Small intestine (tissue), 7 donors: ENCODE measurements around the gene EEPD1. TPM values are rescaled to one million over a fixed set of nuclear protein-coding genes. Genes with fewer than 3 reads are reported as not detected.

Experiments used
- DNase-seq, 2 donors: peaks; one replicate each; pipeline versions ENCODE4 v3.0.0 to v3.0.0-alpha.2; 2013
- FAIRE-seq: peaks from 2 replicates; lab custom pipeline; 2012; peaks lifted over from hg19 to GRCh38; lab: Jason Lieb, UNC
- H3K27ac ChIP-seq, 3 donors: one replicate each; pipeline ENCODE4 v1.5.1; 2013; ENCODE audit warnings: low read length in 2 of 3, mild to moderate bottlenecking in 2 of 3, control low read depth in 1 of 3, inconsistent platforms in 1 of 3, low read depth in 1 of 3, moderate library complexity in 1 of 3
- H3K27me3 ChIP-seq, 3 donors: one replicate each; pipeline ENCODE4 v1.6.1; 2013; ENCODE audit warnings: low read length in 3 of 3, inconsistent platforms in 1 of 3; ENCODE audit not compliant: control insufficient read depth in 3 of 3, insufficient read depth in 3 of 3
- H3K36me3 ChIP-seq, 3 donors: one replicate each; pipeline ENCODE4 v1.6.1; 2013; ENCODE audit warnings: low read length in 3 of 3, inconsistent platforms in 1 of 3, low read depth in 1 of 3, mild to moderate bottlenecking in 1 of 3, moderate library complexity in 1 of 3; ENCODE audit not compliant: control insufficient read depth in 3 of 3, insufficient read depth in 2 of 3
- H3K4me1 ChIP-seq, 3 donors: one replicate each; pipeline ENCODE4 v1.6.1; 2013; ENCODE audit warnings: low read length in 2 of 3, inconsistent platforms in 1 of 3, low read depth in 1 of 3, mild to moderate bottlenecking in 1 of 3, moderate library complexity in 1 of 3; ENCODE audit not compliant: control insufficient read depth in 3 of 3, insufficient read depth in 2 of 3
- H3K4me3 ChIP-seq, 3 donors: one replicate each; pipeline ENCODE4 v1.5.1; 2013; ENCODE audit warnings: low read length in 3 of 3, control low read depth in 1 of 3, inconsistent platforms in 1 of 3, low read depth in 1 of 3, mild to moderate bottlenecking in 1 of 3, moderate library complexity in 1 of 3
- H3K9me3 ChIP-seq, 2 donors: one replicate each; pipeline ENCODE4 v1.6.1; 2013; ENCODE audit warnings: low read depth in 1 of 2, low read length in 1 of 2; ENCODE audit not compliant: control insufficient read depth in 2 of 2, insufficient read depth in 1 of 2
- WGBS, 3 donors: extraction: QIAGEN DNeasy Blood & Tissue Kit; methylation state at CpG; one replicate each; pipeline ENCODE4 v1.1.7; 2013; 5-methylcytosine and 5-hydroxymethylcytosine counted together
- polyA plus RNA-seq, 4 donors: library from polyadenylated mRNA; stranded (reverse) in 3 of 4; unstranded in 1 of 4; fragments of 200-250 nt in 3 of 4; fragments of 120-200 nt in 1 of 4; gene quantifications; one replicate each; pipeline versions ENCODE4 v1.2.1 to v1.2.3, GENCODE V29; 2013
- donor health status: healthy with polysubstance abuse.
- donor health status: control.
- donor health status: control.
- donor health status: Bipolar disorder and iron deficiency.
- donor health status: healthy.

Gene EEPD1
- polyA plus RNA-seq, 4 donors = 6.9 to 175 (median 86.3) TPM

DNA sequence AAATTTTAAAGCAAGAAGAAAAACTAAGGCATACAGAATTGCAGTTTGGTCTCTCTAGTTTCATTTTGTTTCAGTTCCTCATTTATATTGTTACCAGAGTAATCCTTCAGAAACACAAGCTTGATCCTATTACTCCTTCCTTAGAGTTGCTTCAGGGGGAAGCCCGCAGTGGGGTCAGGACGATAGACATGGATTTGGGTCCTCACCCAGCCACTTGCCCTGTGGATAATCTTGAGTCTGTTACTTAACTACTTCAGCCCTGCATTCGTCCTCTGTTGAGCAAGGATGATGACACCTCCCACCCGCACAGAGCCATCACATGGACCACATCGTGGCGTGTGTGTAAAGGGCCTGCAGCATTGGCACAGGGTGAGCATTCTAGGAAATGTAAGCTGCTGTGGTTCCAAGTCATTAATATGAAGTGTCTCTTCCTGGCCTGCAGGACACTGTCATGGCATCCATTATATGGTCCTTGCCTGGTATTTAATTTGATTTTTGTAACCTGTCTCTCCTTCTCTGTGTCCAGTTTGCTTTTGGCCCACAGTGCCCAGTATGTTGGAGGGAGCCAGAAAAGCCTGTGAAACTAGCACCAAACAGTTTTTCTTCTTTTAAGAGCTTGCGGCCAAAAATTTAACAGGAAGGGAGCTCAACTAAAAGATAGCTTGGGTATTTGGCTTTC lies 111.2 kb downstream of the EEPD1 start:
- 66 to 90% (median 86%) methylated on average over 7 of the region's 7 CpGs for WGBS, 3 donors
- peaks cover 0 to 12% (median 10%) of the 10 kb centered on the region in 3 donors for H3K4me1 ChIP-seq
- H3K36me3 ChIP-seq = no peaks in the 10 kb centered on the region
- no peak overlapping the region for H3K4me3 ChIP-seq
- DNase-seq (no peak), FAIRE-seq (no peak)
- H3K27ac ChIP-seq = no peak overlapping the region
- H3K9me3 ChIP-seq = peaks cover 0 to 7% of the 10 kb centered on the region in 2 donors
- no peaks in the 10 kb centered on the region for H3K27me3 ChIP-seq

DNA sequence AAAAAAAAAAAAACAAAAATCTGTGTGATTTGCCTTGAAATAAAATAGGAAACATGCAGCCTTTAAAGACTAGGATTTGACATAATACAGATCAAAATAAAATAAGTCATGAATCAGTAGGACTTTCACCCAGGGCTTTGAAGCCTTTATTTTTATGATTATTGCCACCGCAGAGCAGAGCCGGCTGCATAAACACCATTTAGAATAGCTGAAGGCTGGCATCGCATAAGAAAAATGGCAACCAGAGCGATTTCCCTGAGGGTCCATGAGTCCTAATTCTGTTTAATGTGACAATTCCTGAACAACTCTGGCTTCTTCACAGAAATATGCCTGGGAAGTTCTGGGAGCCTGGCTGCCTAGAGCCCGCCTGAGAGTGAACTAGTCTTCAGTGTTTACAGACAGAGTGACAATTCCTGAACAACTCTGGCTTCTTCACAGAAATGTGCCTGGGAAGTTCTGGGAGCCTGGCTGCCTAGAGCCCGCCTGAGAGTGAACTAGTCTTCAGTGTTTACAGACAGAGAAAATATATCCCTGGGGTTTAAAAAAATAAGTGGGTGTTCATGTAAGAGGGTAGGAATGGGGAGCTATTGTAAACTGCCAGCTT lies 112.0 kb downstream of the EEPD1 start:
- peaks cover 0 to 12% (median 10%) of the 10 kb centered on the region in 3 donors for H3K4me1 ChIP-seq
- H3K27me3 ChIP-seq = no peaks in the 10 kb centered on the region
- H3K4me3 ChIP-seq = no peak overlapping the region
- 25 to 58% (median 50%) methylated on average over 6 of the region's 6 CpGs for WGBS, 3 donors
- H3K9me3 ChIP-seq = peaks cover 0 to 7% of the 10 kb centered on the region in 2 donors
- DNase-seq (peak; percentile 22 to 44), FAIRE-seq (no peak)
- no peaks in the 10 kb centered on the region for H3K36me3 ChIP-seq
- no peak overlapping the region for H3K27ac ChIP-seq

DNA sequence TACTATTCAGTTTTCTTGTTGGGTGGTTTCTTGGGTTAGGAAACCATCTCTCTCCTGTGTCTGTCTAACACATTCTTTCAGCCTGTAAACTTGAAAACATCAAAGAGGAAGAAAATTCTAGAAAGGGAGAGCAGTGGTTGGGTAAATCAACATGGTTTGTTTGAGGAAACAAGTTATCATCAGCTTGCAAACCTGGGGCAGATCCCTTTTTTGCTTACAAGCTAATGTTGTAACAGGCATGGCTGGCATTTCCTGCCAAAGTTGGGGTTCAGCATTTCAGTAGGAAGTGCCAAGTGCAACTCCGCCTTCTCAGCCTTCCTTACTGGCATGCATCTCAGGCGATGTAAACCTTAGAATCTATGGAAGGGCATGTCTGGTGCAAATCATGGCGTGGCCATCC lies 112.6 kb downstream of the EEPD1 start:
- WGBS, 3 donors = 50 to 68% (median 58%) methylated on average over 3 of the region's 3 CpGs
- Histone ChIP-seq H3K4me3 (no peak overlapping the region), H3K9me3 (peaks cover 0 to 7% of the 10 kb centered on the region in 2 donors), H3K36me3 (no peaks in the 10 kb centered on the region), H3K27ac (no peak overlapping the region), H3K4me1 (peaks cover 0 to 12% (median 10%) of the 10 kb centered on the region in 3 donors), H3K27me3 (no peaks in the 10 kb centered on the region)
- no peak for FAIRE-seq
- DNase-seq = no peak

DNA sequence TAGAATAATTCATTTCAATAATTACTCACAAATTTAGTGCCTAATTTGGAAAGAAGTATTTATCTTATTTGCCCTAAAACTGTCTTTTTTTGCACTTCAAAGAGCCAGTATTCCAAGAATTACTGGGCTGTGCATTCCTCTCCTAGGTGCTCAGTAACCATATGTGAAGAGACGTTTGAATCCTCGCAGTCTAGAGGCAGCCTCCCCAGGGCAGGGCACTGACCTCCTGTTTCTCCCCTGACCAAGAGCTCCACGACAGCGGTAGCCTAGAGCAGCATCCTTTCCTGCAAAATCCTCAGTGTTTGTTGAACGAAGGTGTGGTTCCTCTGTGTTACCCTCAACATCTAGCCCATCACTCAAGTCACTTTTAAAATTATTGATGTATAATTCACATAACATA lies 113.1 kb downstream of the EEPD1 start:
- DNase-seq (no peak), FAIRE-seq (no peak)
- Histone ChIP-seq H3K9me3 (peaks cover 0 to 7% of the 10 kb centered on the region in 2 donors), H3K27ac (no peak overlapping the region), H3K4me3 (no peak overlapping the region), H3K36me3 (no peaks in the 10 kb centered on the region), H3K27me3 (no peaks in the 10 kb centered on the region), H3K4me1 (peaks cover 0 to 12% (median 10%) of the 10 kb centered on the region in 3 donors)
- WGBS, 3 donors = 90 to 94% (median 93%) methylated on average over 5 of the region's 5 CpGs

DNA sequence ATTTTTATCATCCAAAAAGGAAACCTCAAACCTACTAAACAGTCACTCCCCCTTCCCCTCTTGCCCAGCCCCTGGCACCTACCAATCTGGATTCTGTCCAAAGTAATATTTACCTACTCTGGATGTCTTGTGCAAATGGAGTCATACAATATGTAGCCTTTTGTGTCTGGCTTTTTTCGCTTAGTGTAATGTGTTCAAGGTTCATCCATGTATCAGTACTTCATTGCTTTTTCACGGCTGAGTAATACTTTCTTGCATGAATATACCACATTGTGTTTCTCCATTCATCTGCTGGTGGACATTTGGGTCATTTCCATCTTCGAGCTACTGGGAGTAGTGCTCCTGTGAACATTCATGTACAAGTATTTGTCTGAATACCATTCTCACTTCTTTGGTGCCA lies 113.6 kb downstream of the EEPD1 start:
- no peak overlapping the region for H3K27ac ChIP-seq
- no peak for DNase-seq
- no peak for FAIRE-seq
- no peaks in the 10 kb centered on the region for H3K36me3 ChIP-seq
- no peak overlapping the region for H3K4me3 ChIP-seq
- peaks cover 0 to 12% (median 10%) of the 10 kb centered on the region in 3 donors for H3K4me1 ChIP-seq
- peaks cover 0 to 7% of the 10 kb centered on the region in 2 donors for H3K9me3 ChIP-seq
- WGBS, 3 donors = 76 to 87% (median 82%) methylated on average over 3 of the region's 3 CpGs
- H3K27me3 ChIP-seq = no peaks in the 10 kb centered on the region

DNA sequence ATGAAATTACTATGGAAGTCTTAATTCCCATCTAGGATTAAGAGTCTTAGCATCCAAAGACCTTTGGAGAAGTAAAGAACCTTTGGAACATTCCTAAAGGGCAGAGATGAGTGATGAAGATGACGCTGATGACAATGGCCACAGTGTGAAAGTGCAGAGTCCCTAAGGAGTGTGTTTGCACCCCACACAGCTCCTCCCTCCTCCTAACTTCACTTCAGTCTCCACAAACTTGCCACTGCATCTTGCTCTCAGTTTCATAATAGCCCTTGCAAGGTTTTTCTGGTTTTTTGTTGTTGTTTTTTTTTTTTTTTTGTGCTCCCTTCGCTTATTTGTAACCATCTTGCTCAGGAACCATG lies 119.1 kb downstream of the EEPD1 start:
- Histone ChIP-seq H3K4me1 (peaks cover 0 to 3% (median 3%) of the 10 kb centered on the region in 3 donors), H3K9me3 (no peaks in the 10 kb centered on the region), H3K27ac (no peak overlapping the region), H3K27me3 (no peaks in the 10 kb centered on the region), H3K36me3 (no peaks in the 10 kb centered on the region), H3K4me3 (no peak overlapping the region)
- FAIRE-seq (no peak), DNase-seq (no peak)
- 80% methylated on average over 2 of the region's 2 CpGs for WGBS, 3 donors

DNA sequence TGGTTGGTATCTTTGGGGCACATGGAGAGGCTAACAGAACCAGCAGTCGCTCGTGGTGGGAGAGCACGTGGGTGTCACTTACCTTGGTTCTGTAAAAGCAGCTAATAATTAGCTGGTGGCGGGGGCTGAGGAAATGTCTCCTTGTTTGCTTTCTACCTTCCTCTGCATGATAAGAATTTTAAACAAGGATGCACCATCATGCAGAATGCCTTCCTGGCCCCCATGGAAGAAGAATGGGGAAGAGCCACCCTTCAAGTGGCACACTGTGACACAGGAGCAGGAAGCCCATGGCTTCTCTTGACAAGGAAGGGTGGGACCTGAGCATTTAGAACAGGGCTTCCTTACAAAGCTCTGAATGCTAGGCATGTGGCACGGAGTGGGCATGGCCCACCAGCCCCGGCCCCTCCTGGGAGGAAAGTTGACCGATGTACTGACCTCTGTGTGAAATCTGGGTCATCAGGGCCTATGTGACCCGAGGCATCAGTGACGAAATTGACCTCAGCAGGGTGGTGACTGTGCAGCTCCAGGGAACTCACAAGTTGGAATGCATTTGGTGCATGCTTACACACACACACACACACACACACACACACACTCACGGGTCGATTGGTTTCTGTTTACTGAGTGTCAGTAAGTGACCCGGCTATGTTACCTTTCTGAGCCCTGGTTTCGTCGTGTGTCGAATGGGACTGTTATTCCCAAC lies 119.7 kb downstream of the EEPD1 start:
- DNase-seq (peak in 1 of 2 donors; percentile 21), FAIRE-seq (no peak)
- Histone ChIP-seq H3K4me3 (no peak overlapping the region), H3K27ac (no peak overlapping the region), H3K4me1 (peaks cover 0 to 3% (median 3%) of the 10 kb centered on the region in 3 donors), H3K27me3 (no peaks in the 10 kb centered on the region), H3K36me3 (no peaks in the 10 kb centered on the region), H3K9me3 (no peaks in the 10 kb centered on the region)
- 72 to 77% (median 77%) methylated on average over 15 of the region's 15 CpGs for WGBS, 3 donors

DNA sequence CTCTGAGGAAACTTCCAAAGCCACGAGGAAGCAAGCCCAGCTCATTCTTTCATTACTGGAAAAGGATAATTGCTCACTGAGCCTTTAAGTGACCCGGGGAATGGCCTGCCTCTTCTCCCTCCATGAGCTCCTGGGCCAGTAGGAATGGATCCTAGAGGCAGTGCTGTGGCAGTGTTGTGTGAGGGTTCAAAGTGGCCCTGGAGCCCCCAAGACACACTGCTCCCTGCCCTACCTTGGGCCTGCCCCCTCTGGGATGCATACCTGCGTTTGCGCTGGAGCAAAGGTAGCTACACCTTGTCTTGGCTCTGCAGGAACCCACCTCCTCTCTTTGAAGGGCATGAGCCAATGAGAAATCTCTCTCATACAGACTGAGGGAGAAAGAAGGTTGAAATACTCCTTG lies 120.8 kb downstream of the EEPD1 start:
- WGBS, 3 donors = 51 to 62% (median 54%) methylated on average over 4 of the region's 4 CpGs
- no peaks in the 10 kb centered on the region for H3K36me3 ChIP-seq
- FAIRE-seq = no peak
- no peaks in the 10 kb centered on the region for H3K9me3 ChIP-seq
- no peaks in the 10 kb centered on the region for H3K27me3 ChIP-seq
- H3K27ac ChIP-seq = no peak overlapping the region
- H3K4me3 ChIP-seq = no peak overlapping the region
- peaks cover 3 to 9% (median 3%) of the 10 kb centered on the region in 3 donors for H3K4me1 ChIP-seq
- DNase-seq = no peak
